Naive thymus-derived CD4-positive, alpha-beta T cell (primary cell): ENCODE data around the gene RALBP1. TPM values are rescaled to one million over a fixed set of nuclear protein-coding genes. Genes with fewer than 3 reads are reported as not detected.
A peak's percentile ranks its signal among the peaks of the same experiment; 100 is the strongest.

Experiments
- ATAC-seq: fragments of 150-1000 bp; cut with Tn5 transposase; 2 replicates; pipeline ENCODE4 v1.10.0; 2021; ENCODE audit warnings: mild to moderate bottlenecking, moderate library complexity
- CTCF ChIA-PET: fragments of 350-600 bp; sonication (Branson Sonifier 250); formaldehyde crosslinking; loops from one replicate; lab custom pipeline; 2021; ENCODE audit warnings: antibody characterized with exemption; lab: Charles Lee
- POLR2A ChIA-PET: fragments of 350-600 bp; sonication (Branson Sonifier 250); formaldehyde crosslinking; loops from one replicate; lab custom pipeline; 2021; ENCODE audit warnings: antibody characterized with exemption, inconsistent platforms; lab: Charles Lee
- DNase-seq, 9 donors: peaks; one replicate each; pipeline versions ENCODE4 v3.0.0 to v3.0.0-alpha.2; 2020 to 2022; ENCODE audit warnings: mixed read lengths in 1 of 9
- H3K27ac ChIP-seq: one replicate; pipeline ENCODE4 v1.7.0; 2013; ENCODE audit warnings: mild to moderate bottlenecking, low read depth, low read length, moderate library complexity
- H3K27me3 ChIP-seq, 2 donors: one replicate each; pipeline ENCODE4 v1.7.0; 2013; ENCODE audit warnings: low read length in 2 of 2, mild to moderate bottlenecking in 2 of 2, moderate library complexity in 2 of 2; ENCODE audit not compliant: control insufficient read depth in 2 of 2, insufficient read depth in 2 of 2
- H3K36me3 ChIP-seq, 3 experiments: 1 replicate in 2 of 3; 2 replicates in 1 of 3; pipeline ENCODE4 v1.7.0; 2013; ENCODE audit warnings: low read length in 3 of 3, mild to moderate bottlenecking in 3 of 3, moderate library complexity in 1 of 3; ENCODE audit not compliant: insufficient read depth in 3 of 3, control insufficient read depth in 2 of 3
- H3K4me1 ChIP-seq, 2 donors: one replicate each; pipeline ENCODE4 v1.7.0; 2013; ENCODE audit warnings: low read length in 2 of 2, mild to moderate bottlenecking in 2 of 2, moderate library complexity in 1 of 2; ENCODE audit not compliant: control insufficient read depth in 2 of 2, insufficient read depth in 2 of 2
- H3K4me3 ChIP-seq: 2 replicates; pipeline ENCODE4 v1.7.0; 2013; ENCODE audit warnings: mild to moderate bottlenecking, low read length
- H3K9me3 ChIP-seq, 3 experiments: 1 replicate in 2 of 3; 2 replicates in 1 of 3; pipeline ENCODE4 v1.7.0; 2013; ENCODE audit warnings: low read length in 3 of 3; ENCODE audit not compliant: control insufficient read depth in 2 of 3
- H3K27ac Mint-ChIP-seq, 9 donors: one replicate each; pipeline ENCODE4 v1.8.0; 2020 to 2022; ENCODE audit warnings: mixed read lengths in 9 of 9, mild to moderate bottlenecking in 8 of 9, moderate library complexity in 5 of 9, inconsistent platforms in 2 of 9
- H3K27me3 Mint-ChIP-seq, 5 donors: one replicate each; pipeline ENCODE4 v1.8.0; 2021 to 2022; ENCODE audit warnings: mixed read lengths in 5 of 5, mild to moderate bottlenecking in 1 of 5
- H3K36me3 Mint-ChIP-seq, 5 donors: one replicate each; pipeline ENCODE4 v1.8.0; 2020 to 2022; ENCODE audit warnings: mixed read lengths in 5 of 5, mild to moderate bottlenecking in 3 of 5, inconsistent platforms in 1 of 5
- H3K4me1 Mint-ChIP-seq, 7 donors: one replicate each; pipeline ENCODE4 v1.8.0; 2020 to 2022; ENCODE audit warnings: mixed read lengths in 7 of 7, mild to moderate bottlenecking in 3 of 7, inconsistent platforms in 1 of 7
- H3K4me3 Mint-ChIP-seq, 10 donors: one replicate each; pipeline ENCODE4 v1.8.0; 2020 to 2022; ENCODE audit warnings: mild to moderate bottlenecking in 10 of 10, mixed read lengths in 10 of 10, moderate library complexity in 6 of 10, inconsistent platforms in 2 of 10
- H3K9me3 Mint-ChIP-seq, 11 donors: one replicate each; pipeline ENCODE4 v1.8.0; 2020 to 2022; ENCODE audit warnings: mixed read lengths in 11 of 11, mild to moderate bottlenecking in 4 of 11, inconsistent platforms in 1 of 11, moderate library complexity in 1 of 11
- intact Hi-C, 2 donors: fragments of 100-400 bp; cut with micrococcal nuclease; formaldehyde crosslinking; loops; one replicate each; pipeline ENCODE4 v1.15.1; 2023
- polyA plus RNA-seq, 2 donors: library from polyadenylated mRNA; unstranded; fragments of 300-500 nt; fragmentation: Illumina TruSeq; gene quantifications; one replicate each; pipeline ENCODE4 v1.2.3, GENCODE V29; 2021
- total RNA-seq, 6 experiments: library from RNA in 5 of 6; stranded (reverse) in 5 of 6; gene quantifications; 1 replicate in 5 of 6; 2 replicates in 1 of 6; pipeline ENCODE4 v1.2.3 and lab custom pipeline; 2021 to 2026

The RALBP1 gene
- total and polyA plus RNA-seq, 7 experiments from 2014 or later, result 20.3 to 47.8 (median 40.0) TPM

GRCh38 chr18:9488538-9488937 lies 13.2 kb downstream of the RALBP1 start:
- H3K27ac Mint-ChIP-seq, result no peak overlapping the region

DNA sequence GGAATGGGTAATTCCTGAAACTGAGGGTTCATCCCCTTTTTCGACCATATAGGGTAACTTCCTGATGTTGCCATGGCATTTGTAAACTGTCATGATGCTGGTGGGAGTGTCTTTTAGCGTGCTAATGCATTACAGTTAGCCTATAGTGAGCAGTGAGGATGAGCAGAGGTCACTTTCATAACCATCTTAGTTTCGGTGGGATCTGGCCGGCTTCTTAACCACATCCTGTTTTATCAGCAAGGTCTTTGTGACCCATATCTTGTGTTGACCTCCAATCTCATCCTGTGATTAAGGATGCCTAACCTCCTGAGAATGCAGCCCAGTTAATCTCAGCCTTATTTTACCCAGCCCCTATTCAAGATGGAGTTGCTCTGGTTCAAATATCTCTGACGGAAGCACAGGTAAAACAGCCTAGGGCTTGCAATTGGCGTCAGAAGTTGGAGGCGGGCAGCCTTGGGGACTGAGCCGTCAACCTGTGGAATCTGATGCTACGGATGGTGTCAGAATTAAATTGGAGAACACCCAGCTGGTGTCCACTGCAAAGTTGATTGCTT lies 19.5 kb downstream of the RALBP1 start:
- Histone ChIP-seq H3K4me1 (peaks cover 0 to 11% of the 10 kb centered on the region in 2 donors), H3K36me3 (peaks cover 0 to 9% (median 0%) of the 10 kb centered on the region in 3 experiments), H3K27me3 (no peaks in the 10 kb centered on the region), H3K27ac (no peak overlapping the region), H3K4me3 (no peak overlapping the region), H3K9me3 (no peaks in the 10 kb centered on the region)
- CTCF ChIA-PET, result no interaction called here
- POLR2A ChIA-PET, result no interaction called here
- intact Hi-C loops, result no loop called here
- peaks cover 0 to 19% (median 3%) of the 10 kb centered on the region in 11 donors for H3K9me3 Mint-ChIP-seq
- DNase-seq, result no peak
- peaks cover 8 to 51% (median 40%) of the 10 kb centered on the region in 5 donors for H3K36me3 Mint-ChIP-seq
- H3K27me3 Mint-ChIP-seq, result no peaks in the 10 kb centered on the region
- peaks cover 24 to 52% (median 34%) of the 10 kb centered on the region in 7 donors for H3K4me1 Mint-ChIP-seq
- ATAC-seq, result peak; percentile 79
- H3K4me3 Mint-ChIP-seq, result no peak overlapping the region
- H3K27ac Mint-ChIP-seq, result peak overlapping the region in 1 of 9 donors; percentile 32

More at GRCh38 chr18:9488538-9488937, 13.2 kb downstream of the RALBP1 start:
- peaks cover 6 to 53% (median 44%) of the 10 kb centered on the region in 7 donors for H3K4me1 Mint-ChIP-seq
- Histone ChIP-seq H3K4me1 (no peaks in the 10 kb centered on the region), H3K27me3 (no peaks in the 10 kb centered on the region), H3K36me3 (no peaks in the 10 kb centered on the region), H3K9me3 (no peaks in the 10 kb centered on the region), H3K4me3 (no peak overlapping the region), H3K27ac (no peak overlapping the region)
- no peaks in the 10 kb centered on the region for H3K27me3 Mint-ChIP-seq
- CTCF ChIA-PET, result interaction anchor here (0.7 kb wide), 1 partner anchor 116 kb away, joined by 3 read pairs; no protein-coding TSS in a partner anchor
- peaks cover 20 to 67% (median 58%) of the 10 kb centered on the region in 5 donors for H3K36me3 Mint-ChIP-seq
- intact Hi-C loops, result no loop called here
- ATAC-seq, result no peak
- POLR2A ChIA-PET, result no interaction called here
- no peak overlapping the region for H3K4me3 Mint-ChIP-seq
- H3K9me3 Mint-ChIP-seq, result peaks cover 3 to 39% (median 10%) of the 10 kb centered on the region in 11 donors
- no peak for DNase-seq

DNA sequence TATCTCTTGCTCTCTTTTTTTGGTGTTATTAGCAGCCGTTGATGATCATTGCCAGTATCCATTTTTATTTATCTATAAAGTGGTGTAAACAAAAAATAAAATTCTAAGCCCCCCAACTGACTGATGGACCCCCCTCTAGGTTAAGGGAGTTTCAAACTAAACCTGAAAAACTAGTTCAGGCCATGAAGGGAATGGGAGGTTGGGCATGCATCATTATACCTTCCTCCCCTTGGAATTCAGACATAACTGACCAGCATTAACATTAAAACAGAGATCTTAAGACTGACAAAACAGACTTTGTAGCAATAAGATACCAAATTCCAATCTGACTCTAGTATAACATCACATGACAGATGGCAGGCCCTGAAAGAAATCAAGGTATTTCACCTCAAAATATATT lies 20.2 kb downstream of the RALBP1 start:
- H3K9me3 Mint-ChIP-seq, result peaks cover 0 to 20% (median 3%) of the 10 kb centered on the region in 11 donors
- H3K4me1 Mint-ChIP-seq, result peaks cover 24 to 53% (median 34%) of the 10 kb centered on the region in 7 donors
- H3K27ac Mint-ChIP-seq, result no peak overlapping the region
- no peaks in the 10 kb centered on the region for H3K27me3 Mint-ChIP-seq
- peaks cover 0 to 11% of the 10 kb centered on the region in 2 donors for H3K4me1 ChIP-seq
- H3K36me3 ChIP-seq, result peaks cover 0 to 9% (median 0%) of the 10 kb centered on the region in 3 experiments
- no peak overlapping the region for H3K27ac ChIP-seq
- DNase-seq (no peak), ATAC-seq (no peak)
- ChIA-PET CTCF (no interaction called here), POLR2A (no interaction called here)
- intact Hi-C loops, result no loop called here
- no peaks in the 10 kb centered on the region for H3K9me3 ChIP-seq
- H3K4me3 Mint-ChIP-seq, result no peak overlapping the region
- H3K36me3 Mint-ChIP-seq, result peaks cover 8 to 56% (median 45%) of the 10 kb centered on the region in 5 donors
- no peaks in the 10 kb centered on the region for H3K27me3 ChIP-seq
- H3K4me3 ChIP-seq, result no peak overlapping the region

DNA sequence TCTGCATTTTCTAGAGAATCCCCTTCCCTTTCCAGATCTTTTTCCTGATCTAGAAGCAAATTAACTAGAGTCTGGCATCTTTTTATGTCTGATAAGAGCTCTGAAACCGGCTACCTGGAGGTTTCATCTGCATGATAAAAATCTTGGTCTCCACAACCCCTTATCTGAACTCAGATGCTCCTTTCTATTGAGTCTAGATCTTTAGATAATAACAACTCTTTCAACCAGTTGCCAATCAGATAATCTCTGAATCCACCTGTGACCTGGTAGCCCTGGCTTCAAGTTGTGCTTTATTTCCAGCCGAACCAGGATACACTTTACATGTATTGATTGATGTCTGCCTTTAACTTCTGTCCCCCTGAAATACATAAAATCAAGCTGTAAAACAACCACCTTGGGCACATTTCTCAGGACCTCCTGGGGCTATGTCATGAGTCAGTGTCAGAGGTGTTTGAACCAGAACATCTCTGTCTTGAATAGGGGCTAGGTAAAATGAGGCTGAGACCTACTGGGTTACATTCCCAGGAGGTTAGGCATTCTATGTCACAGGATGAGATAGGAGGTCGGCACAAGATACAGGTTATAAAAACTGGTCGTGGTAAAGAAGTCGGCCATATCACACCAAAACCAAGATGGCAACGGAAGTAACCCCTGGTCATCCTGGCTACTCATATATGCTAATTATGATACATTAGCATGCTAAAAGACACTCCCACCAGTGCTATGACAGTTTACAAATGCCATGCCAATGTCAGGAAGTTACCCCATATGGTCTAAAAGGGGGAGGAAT lies 20.8 kb downstream of the RALBP1 start:
- Histone ChIP-seq H3K27me3 (no peaks in the 10 kb centered on the region), H3K4me3 (no peak overlapping the region), H3K27ac (no peak overlapping the region), H3K4me1 (peaks cover 0 to 11% of the 10 kb centered on the region in 2 donors), H3K9me3 (no peaks in the 10 kb centered on the region), H3K36me3 (peaks cover 0 to 9% (median 0%) of the 10 kb centered on the region in 3 experiments)
- Mint-ChIP-seq H3K4me1 (peaks cover 25 to 49% (median 33%) of the 10 kb centered on the region in 7 donors), H3K36me3 (peaks cover 4 to 57% (median 46%) of the 10 kb centered on the region in 5 donors), H3K27me3 (no peaks in the 10 kb centered on the region), H3K9me3 (peaks cover 0 to 21% (median 2%) of the 10 kb centered on the region in 11 donors), H3K4me3 (no peak overlapping the region), H3K27ac (peak overlapping the region in 1 of 9 donors; percentile 43)
- POLR2A ChIA-PET, result no interaction called here
- ATAC-seq (no peak), DNase-seq (no peak)
- intact Hi-C loops, result no loop called here
- CTCF ChIA-PET, result no interaction called here

- peaks cover 0 to 6% (median 4%) of the 10 kb centered on the region in 3 experiments for H3K9me3 ChIP-seq
- H3K27me3 ChIP-seq, result no peaks in the 10 kb centered on the region
- Mint-ChIP-seq H3K27ac (peak overlapping the region in 3 of 9 donors; percentile 10 to 65 (median 19)), H3K36me3 (peaks cover 0 to 42% (median 26%) of the 10 kb centered on the region in 5 donors), H3K9me3 (peaks cover 0 to 28% (median 12%) of the 10 kb centered on the region in 11 donors), H3K27me3 (no peaks in the 10 kb centered on the region), H3K4me3 (peak overlapping the region in 1 of 10 donors; percentile 16), H3K4me1 (peaks cover 4 to 56% (median 38%) of the 10 kb centered on the region in 7 donors)
- H3K4me1 ChIP-seq, result no peaks in the 10 kb centered on the region
- ATAC-seq (no peak), DNase-seq (no peak)
- H3K36me3 ChIP-seq, result no peaks in the 10 kb centered on the region
- no peak overlapping the region for H3K4me3 ChIP-seq
- intact Hi-C loops, result no loop called here
- ChIA-PET POLR2A (no interaction called here), CTCF (no interaction called here)
- no peak overlapping the region for H3K27ac ChIP-seq
Measured at GRCh38 chr18:9506046-9506792, 30.9 kb downstream of the RALBP1 start.

DNA sequence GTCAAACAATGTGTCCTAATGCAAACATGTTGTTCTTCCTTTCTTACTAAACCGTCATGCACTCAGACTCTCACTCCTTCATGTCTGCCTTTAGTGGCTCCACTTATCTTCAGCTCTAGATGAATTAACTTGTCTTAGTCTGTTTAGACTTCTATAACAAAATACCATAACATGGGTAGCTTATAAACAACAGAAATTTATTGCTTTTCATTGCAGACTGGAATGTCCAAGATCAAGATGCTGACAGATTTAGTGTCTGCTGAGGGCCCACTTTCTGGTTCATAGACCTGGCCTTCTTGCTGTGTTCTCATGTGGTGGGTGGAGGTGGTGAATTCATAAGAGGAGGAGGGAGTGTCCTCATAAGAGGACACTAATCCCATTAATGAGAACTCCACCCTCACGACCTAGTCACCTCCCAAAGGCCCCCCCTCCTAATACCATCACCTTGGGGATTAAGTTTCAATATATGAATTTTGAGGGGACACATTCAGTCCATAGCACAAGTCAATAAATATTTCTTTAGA lies 32.3 kb downstream of the RALBP1 start:
- Mint-ChIP-seq H3K9me3 (peaks cover 0 to 15% (median 7%) of the 10 kb centered on the region in 11 donors), H3K27ac (peak overlapping the region in 6 of 9 donors; percentile 11 to 38 (median 31)), H3K4me1 (peaks cover 4 to 58% (median 38%) of the 10 kb centered on the region in 7 donors), H3K36me3 (peaks cover 0 to 30% (median 15%) of the 10 kb centered on the region in 5 donors), H3K4me3 (no peak overlapping the region), H3K27me3 (no peaks in the 10 kb centered on the region)
- H3K4me1 ChIP-seq, result no peaks in the 10 kb centered on the region
- no peaks in the 10 kb centered on the region for H3K36me3 ChIP-seq
- H3K9me3 ChIP-seq, result peaks cover 0 to 6% (median 0%) of the 10 kb centered on the region in 3 experiments
- no peak for ATAC-seq
- POLR2A ChIA-PET, result no interaction called here
- no peak overlapping the region for H3K27ac ChIP-seq
- intact Hi-C loops, result no loop called here
- DNase-seq, result no peak
- no peak overlapping the region for H3K4me3 ChIP-seq
- CTCF ChIA-PET, result interaction anchor here (0.6 kb wide), 1 partner anchor 854 kb away, joined by 3 read pairs; no protein-coding TSS in a partner anchor
- no peaks in the 10 kb centered on the region for H3K27me3 ChIP-seq
